CD4-positive, alpha-beta T cell treated with Interferon gamma for 1 hour (primary cell): ENCODE data around the gene STAG3.
"Not testable (repeated sequence)": the region's sequence is repeated elsewhere in the genome, so short reads cannot be mapped to it uniquely, and the experiment has no call there.

Experiments
- DNase-seq: peaks from one replicate; pipeline ENCODE4 v3.0.0-alpha.2; 2020

STAG3 gene

GRCh38 chr7:100248483-100248882 is 70.8 kb downstream of the STAG3 start:
- no peak for DNase-seq

- DNase-seq: no peak
These were observed 79.3 kb downstream of the STAG3 start for GRCh38 chr7:100257017-100257416.

- DNase-seq: not testable (repeated sequence)
These were observed 82.3 kb downstream of the STAG3 start for GRCh38 chr7:100259984-100260383.

GRCh38 chr7:100262896-100263295 is 85.2 kb downstream of the STAG3 start:
- DNase-seq: not testable (repeated sequence)
